Renal pelvis (tissue), 4 donors: ENCODE measurements around the gene PABPN1. TPM values are rescaled to one million over a fixed set of nuclear protein-coding genes. Genes with fewer than 3 reads are reported as not detected.
A peak's percentile ranks its signal among the peaks of the same experiment; 100 is the strongest.
"Not testable (repeated sequence)": the region's sequence is repeated elsewhere in the genome, so short reads cannot be mapped to it uniquely, and the experiment has no call there.

Source experiments
- DNase-seq: peaks from one replicate; pipeline ENCODE4 v3.0.0-alpha.2; 2013
- polyA plus RNA-seq, 3 donors: library from polyadenylated mRNA; unstranded; fragments of 120-200 nt; gene quantifications; one replicate each; pipeline ENCODE4 v1.2.1, GENCODE V29; 2013; ENCODE audit not compliant: insufficient read length in 3 of 3

PABPN1 gene
- polyA plus RNA-seq, 3 donors: 269 to 322 (median 307) TPM

DNA sequence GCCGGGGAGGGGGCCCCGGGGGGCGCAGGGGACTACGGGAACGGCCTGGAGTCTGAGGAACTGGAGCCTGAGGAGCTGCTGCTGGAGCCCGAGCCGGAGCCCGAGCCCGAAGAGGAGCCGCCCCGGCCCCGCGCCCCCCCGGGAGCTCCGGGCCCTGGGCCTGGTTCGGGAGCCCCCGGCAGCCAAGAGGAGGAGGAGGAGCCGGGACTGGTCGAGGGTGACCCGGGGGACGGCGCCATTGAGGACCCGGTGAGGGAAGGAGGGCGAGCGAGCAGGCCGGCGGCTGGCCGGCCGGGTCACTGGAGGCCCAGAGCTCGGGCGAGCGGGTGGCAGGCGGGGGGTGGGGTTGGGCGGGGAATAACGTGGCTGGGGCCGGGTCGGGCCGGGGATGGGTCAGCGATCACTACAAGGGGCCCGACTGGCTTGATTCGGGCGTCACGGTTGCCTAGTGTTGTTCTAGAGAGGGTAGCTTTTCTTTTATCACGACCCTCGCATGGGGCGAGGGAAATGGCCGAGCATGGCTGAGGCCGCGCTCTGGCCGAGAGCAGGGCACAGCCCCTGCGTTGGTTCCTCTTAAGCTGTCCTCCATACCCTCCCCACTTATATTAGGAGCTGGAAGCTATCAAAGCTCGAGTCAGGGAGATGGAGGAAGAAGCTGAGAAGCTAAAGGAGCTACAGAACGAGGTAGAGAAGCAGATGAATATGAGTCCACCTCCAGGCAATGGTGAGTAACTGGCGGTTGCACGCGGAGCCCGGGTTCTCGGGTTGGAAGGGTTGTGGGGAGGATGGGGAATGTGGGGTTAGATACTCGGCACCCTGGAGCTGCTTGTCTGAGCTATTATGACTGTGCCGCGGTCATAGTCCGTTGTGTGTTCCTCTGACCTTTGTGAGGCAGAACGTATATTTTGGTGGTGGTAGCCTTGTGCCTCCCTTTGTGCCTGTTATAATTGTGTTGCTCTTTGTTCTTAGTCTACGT is 603 bp downstream of the PABPN1 start:
- DNase-seq: peak; percentile 21

DNA sequence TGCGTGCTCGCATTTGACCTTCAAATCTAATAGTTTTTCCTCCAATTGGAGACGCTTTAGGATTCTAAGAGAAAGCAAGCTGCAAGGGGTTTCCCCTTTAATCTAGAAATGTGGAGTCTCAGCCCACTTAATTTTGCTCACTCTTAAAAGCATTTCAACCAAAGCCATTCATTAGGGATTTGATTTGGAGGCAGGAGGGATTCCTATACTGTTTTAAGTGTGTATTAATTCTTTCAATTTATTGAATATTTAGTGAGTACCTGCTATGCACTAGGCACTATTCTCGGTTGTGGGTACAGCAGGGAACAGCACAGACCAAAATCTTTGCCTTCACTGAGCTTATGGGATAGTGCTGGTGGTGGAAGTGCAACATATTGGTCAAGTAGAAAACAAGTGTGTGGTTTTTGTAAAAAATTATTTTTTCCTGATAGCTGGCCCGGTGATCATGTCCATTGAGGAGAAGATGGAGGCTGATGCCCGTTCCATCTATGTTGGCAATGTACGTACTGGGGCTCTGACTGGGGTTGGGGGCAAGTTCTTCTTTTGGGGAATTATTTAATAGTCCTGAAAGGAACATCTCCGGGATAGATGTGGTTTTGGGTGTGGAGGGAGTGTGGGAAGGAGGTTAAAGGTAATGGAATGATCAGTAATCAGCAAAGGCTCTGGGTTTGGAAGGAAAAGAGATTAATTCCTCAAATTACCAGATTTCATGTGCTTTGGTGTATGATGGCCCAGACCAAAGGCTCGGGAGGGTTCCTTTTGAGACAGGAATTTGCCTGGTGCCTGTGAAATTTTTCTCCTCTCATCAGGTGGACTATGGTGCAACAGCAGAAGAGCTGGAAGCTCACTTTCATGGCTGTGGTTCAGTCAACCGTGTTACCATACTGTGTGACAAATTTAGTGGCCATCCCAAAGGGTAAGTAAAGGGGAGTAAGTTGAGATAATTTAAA is 1.6 kb downstream of the PABPN1 start:
- DNase-seq: no peak

DNA sequence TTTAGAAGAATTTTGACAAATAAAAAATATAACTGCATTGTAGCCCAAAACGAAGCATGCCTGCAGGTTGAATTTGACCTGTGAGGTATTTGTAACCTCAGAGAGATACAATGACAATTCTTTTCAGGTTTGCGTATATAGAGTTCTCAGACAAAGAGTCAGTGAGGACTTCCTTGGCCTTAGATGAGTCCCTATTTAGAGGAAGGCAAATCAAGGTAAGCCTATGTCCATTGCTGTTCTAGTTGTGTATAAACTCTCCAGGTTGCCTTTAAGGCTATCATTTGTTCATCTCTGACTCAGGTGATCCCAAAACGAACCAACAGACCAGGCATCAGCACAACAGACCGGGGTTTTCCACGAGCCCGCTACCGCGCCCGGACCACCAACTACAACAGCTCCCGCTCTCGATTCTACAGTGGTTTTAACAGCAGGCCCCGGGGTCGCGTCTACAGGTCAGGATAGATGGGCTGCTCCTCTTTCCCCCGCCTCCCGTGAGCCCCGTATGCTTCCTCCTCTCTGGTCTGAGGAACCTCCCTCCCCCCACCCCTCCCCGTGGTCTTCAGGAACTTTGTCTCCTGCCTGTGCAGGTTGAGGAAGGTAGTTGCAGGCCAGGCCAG is 2.7 kb downstream of the PABPN1 start:
- DNase-seq: no peak

DNA sequence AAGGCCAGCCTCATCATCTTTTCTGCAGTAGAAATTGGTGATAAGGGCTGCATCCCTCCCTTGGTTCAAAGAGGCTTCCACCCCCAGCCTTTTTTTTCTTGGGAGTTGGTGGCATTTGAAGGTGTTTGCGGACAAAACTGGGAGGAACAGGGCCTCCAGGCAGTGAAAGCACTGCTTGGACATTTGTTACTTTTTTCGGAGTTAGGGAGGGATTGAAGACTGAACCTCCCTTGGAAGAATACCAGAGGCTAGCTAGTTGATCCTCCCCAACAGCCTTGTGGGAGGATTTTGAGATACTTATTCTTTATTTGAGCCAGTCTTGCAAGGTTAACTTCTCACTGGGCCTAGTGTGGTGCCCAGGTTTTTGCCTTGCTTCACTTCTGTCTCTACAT is 3.2 kb downstream of the PABPN1 start:
- DNase-seq: no peak

DNA sequence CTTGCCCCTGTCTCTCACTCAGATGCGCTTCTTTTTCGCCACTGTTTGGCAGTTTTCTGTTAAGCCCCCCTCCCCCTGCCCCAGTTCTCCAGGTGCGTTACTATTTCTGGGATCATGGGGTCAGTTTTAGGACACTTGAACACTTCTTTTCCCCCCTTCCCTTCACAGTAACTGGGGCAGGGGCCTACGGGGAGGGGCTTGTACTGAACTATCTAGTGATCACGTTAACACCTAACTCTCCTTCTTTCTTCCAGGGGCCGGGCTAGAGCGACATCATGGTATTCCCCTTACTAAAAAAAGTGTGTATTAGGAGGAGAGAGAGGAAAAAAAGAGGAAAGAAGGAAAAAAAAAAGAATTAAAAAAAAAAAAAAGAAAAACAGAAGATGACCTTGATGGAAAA is 3.7 kb downstream of the PABPN1 start:
- no peak for DNase-seq

DNA sequence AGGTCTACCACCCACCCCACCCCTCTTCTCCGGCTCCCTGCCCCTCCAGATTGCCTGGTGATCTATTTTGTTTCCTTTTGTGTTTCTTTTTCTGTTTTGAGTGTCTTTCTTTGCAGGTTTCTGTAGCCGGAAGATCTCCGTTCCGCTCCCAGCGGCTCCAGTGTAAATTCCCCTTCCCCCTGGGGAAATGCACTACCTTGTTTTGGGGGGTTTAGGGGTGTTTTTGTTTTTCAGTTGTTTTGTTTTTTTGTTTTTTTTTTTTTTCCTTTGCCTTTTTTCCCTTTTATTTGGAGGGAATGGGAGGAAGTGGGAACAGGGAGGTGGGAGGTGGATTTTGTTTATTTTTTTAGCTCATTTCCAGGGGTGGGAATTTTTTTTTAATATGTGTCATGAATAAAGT is 4.5 kb downstream of the PABPN1 start:
- not testable (repeated sequence) for DNase-seq

DNA sequence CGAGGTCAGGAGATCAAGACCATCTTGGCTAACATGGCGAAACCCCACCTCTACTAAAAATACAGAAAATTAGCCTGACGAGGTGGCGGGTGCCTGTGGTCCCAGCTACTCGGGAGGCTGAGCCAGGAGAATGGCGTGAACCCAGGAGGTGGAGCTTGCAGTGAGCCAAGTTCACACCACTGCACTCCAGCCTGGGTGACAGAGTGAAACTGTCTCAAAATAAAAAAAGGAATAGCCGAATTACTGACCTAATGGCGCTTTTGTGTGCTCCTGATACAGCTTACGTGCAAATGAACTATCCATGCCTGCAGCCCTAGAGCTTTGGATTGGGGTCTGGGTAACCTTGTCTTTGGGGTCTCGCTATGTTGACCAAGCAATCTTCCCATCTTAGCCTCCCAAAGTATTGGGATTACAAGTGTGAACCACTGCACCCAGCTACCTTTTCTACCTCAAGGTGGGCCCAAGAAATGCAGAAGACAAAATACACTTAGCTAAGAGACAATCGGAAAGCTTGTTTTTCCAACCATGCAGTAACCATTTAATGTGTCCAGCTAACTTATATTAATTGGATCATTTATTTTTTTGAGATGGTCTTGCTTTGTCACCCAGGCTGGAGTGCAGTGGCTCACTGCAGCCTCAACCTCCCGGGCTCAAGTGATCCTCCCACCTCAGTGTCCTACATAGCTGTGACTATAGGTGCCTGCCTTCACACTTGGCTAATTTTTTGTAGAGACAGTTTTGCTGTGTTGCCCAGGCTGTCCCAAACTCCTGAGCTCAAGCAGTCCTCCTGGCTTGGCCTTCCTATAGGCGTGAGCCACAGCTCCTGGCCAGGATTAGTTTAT is 5.5 kb downstream of the PABPN1 start:
- no peak for DNase-seq

DNA sequence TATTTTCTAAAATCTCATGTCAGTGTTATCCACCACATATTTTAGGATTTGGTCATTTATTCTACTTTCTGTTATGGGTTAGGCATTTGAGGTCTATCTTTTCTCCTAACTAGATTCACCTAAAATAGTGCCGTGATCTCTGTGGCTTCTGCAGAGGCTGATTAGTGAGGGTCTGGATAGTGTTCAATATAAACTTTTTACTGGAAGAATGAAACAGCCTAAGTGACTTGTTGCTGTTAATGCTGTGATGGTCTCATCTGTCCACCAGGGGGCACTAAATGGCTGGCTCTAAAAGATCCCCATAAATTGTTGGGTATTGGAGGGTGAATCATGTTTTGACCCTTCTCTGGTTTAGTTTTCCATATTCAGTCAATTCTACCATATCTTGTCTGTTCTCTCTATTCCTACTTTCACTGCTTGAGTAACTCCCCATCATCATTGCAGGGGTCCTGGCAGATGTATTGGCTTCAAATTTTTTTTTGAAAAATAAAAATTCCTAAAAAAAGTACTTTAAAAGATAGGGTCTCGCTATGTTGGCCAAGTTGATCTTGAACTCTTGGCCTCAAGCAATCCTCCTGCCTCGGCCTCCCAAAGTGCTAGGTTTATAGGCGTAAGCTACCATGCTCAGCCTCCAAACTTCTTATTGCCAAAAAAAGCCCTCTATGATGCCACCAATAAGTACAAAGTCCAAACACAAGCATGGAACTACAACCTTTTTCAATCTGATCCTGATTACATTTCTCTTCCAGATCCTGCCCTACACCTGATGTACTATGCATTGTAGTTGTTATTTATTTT is 6.9 kb downstream of the PABPN1 start:
- DNase-seq: peak; percentile 71

DNA sequence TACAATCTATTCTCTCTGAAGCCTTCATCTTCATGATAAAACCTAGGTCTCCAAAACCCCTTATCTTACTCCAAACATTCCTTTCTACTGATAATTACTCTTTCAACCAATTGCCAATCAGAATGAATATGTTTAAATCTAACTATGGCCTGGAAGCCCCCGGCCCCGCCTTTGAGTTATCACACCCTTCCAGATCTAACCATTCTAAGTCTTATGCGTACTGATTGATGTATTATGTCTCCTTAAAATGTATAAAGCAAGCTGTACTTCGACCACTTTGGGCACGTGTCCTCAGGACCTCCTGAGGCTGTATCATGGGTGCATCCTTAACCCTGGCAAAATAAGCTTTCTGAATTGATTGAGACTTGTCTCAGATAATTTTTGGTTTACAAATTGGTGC is 14.4 kb downstream of the PABPN1 start:
- no peak for DNase-seq

DNA sequence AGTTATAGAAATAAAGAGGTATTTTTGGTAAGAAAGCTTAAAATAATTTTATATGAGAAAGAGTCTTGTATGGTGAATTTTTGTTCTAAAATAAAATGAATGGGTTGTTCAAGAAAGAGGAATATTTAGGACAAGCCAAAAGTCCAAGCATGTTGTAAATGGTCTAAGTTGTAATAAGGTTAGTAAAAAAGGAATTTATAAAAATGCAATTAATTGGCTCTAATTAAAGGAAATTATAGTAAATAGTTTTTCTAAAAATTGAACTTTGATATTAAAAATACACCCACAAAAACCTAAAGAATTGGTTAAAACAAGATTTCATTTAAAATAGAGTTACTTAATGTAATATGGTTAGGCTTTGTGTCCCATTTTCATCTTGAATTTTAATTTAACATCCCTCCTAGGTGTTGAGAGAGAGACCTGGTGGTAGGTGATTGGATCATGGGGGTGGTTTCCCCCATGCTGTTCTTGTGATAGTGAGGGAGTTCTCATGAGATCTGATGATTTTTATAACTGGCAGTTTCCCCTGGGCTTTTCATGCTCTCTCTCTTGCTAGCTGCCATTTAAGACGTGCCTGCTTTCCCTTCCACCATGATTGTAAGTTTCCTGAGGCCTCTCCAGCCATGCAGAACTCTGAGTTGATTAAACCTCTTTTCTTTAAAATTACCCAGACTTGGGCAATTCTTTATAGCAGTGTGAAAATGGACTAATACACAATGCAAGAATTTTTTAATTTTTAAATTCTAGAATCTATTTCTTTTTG is 18.4 kb downstream of the PABPN1 start:
- DNase-seq: no peak

DNA sequence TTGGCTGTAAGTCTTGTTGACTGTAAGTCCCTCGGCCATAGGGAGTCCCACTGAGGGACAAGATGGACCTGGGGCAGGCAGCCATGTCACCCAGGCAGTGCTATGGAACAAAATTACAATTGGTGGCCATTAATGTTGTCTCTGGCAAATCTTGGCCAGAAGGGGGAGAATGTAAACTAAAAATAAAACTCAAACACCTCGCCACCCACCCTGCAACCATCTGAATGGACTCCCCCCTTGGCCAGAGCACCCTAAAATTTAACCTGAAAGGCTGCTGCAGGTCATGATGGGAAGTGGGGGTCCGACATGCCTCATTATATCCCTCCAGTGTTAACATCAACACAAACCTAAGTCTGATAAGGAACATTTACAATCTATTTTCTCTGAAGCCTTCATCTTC is 23.2 kb downstream of the PABPN1 start:
- DNase-seq: no peak

DNA sequence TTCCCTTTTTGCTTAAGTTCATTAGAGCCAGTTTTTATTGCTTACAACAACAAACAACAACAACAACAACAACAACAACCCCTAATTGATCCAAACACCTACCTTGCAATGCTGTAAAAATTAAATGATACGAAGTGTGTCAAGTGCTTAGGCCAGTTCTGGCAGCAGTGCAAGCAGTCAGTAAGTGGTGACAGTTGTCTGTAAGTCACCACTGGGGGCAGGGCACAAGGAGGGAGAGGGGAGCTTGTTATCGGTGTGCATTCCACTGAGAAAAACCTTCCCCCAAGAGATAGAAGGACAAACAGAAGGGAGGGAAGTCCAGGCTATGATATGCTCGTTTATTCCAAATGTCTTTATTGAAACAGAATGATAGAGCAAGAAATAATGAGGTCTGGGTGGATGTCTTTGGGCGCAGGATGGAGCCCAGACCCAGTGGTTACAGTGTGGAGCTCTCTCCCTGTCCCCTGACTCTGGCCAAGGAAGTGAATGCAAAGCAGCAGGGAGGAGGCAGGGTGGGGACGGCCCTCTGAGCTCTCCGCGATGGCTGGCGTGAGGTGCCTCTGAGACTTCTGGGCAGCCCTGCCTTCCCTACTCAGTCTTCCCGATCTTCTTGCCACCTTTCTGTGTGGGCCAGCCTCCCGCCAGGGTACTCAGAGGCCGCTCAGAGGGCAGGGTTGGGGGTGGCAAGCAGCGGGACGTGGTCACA is 24.9 kb downstream of the PABPN1 start:
- DNase-seq: no peak

DNA sequence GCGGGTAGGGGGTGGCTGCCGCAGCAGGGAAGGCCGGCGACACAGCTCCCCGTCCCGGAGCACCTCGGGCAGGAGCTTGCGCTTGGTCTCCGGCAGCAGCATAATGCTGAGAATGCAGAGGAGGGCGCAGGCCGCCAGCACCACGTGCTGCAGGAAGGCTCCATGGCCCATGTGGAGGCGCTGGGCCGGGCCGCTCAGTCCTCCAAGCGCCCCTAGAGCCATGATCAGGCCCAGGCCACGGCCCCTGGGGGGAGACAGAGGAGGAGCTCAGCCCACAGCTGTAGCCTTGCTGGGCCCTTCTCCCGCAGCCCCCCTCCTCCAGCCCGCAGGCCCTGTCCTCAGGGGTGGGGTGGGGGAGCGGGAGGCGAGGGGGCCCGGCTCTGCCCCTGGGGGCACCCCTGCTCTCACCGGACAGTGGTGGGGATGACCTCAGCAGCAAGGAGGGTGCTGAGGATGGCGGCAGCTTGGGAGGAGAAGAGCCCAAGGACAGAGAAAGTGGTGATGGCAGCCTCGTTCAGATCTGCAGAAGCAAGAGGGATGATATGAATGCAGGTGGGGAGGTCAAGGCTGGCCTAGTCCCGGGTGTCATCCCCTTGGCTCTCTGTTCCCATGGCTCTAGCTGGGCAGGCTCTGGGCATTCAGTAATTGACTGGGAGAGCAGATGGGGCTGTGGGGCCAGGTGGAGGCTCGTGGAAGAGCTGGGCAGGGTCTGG is 25.6 kb downstream of the PABPN1 start:
- DNase-seq: no peak

DNA sequence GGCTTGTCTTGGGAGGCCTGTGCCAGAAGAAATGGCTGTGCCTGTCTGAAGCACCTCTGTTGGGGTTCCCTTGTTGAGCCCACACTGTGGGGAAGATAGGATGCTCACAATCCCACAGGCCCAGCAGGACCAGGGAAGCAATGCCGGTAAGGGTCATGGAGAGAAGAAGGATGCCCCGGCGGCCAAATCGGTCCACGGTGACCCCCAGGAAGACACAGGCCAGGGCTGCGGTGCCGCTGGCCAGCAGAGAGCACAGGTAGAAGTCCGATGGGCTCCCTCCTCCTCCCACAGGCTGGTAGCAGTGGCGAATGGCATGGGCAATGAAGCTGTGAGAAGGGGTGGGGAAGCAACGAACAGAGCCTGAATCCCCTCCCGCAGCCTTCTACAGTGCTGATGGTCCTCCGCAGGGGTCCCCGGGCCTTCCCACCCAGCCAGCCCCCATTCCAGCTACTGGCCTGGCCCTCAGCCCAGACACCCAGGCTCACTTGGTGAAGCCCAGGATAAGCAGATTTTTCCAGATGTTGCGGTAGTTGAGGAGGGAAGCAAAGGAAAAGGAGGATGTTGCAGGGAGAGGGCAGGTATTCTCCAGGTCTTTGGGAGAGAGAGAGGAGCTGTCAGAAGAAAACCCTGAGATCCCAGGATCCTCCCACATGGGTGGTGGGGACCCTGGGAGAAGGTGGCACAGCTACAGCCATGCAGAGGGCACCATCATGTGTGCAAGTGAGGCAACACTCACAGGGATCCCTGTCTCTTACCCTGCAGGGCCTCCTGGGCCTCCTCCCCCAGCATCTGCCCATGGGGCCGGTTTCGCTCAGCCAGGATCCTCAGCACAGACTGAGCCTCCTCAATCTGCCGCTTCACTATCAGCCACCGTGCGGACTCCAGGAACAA is 26.4 kb downstream of the PABPN1 start:
- no peak for DNase-seq

DNA sequence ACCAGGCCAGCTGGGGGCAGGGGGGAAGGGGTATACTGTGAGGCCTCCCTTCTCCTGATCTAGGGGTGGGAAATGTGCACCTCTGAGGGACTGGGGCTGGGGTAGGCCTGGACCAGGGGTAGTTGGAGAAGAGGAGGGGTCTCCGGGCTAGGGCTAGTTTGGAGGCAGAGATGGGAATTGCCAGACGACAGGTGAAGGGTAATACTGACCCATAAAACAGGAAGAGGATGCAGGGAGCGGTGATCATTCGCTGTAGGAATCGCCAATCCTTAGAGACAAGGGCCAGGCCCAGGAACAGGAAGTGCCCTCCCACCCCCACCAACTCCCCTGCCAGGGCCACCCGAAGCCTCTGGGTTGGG is 27.0 kb downstream of the PABPN1 start:
- DNase-seq: no peak

DNA sequence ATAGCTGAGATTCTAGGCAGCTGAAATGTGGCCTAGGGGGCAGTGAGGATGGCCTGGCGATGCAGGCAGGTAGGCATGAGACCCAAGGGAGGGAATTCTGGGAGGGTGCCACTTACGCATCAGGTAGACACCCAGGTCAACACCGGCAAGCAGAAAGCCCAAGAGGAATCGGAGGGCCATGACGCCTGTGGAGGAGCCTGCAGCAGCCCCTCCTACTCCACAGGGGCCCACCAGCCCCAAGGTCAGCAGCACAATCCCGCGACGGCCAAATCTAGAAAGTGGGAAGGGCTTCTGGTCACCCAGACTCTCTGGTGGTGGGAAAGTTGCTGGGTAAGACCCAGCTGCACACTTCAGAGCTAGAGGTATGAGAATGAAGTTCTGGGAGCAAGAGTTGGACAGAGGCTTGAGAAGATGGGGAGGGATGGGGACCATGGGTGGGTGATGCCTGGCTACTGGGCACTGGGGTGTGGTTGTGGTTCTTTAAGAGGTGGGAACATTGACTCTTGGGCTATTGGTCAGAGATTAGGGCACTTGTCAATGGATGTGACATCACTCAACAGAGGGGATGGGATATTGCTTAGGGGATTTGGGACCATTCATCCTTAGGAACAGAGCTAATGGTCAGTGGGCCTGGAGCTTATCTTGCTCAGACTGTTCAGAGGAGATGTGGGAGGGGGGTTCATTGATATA is 28.0 kb downstream of the PABPN1 start:
- no peak for DNase-seq
